K562 (cell line): ENCODE measurements around the gene GPR32. TPM values are rescaled to one million over a fixed set of nuclear protein-coding genes. Genes with fewer than 3 reads are reported as not detected.
A peak's percentile ranks its signal among the peaks of the same experiment; 100 is the strongest.

ENCODE experiments used
- CCNT2 ChIP-seq: IDR thresholded peaks from 2 replicates; pipeline ENCODE4 v1.6.1; 2011; ENCODE audit warnings: borderline replicate concordance, low read depth, mild to moderate bottlenecking, moderate library complexity, mixed read lengths, low read length; ENCODE audit not compliant: insufficient read length; ENCODE audit errors: extremely low read depth
- CTBP1 ChIP-seq: fragments of 450-650 bp; IDR thresholded peaks from 2 replicates; pipeline ENCODE4 v1.6.1; 2016; ENCODE audit warnings: borderline replicate concordance
- ELF4 ChIP-seq: fragments of 450-650 bp; formaldehyde crosslinking; IDR thresholded peaks from 2 replicates; pipeline ENCODE4 v1.4.0; 2022; ENCODE audit warnings: missing genetic modification characterization
- FOXJ2 ChIP-seq: fragments of 200-800 bp; sonication (Bioruptor generic); IDR thresholded peaks from 2 replicates; pipeline ENCODE4 v1.6.1; 2016; ENCODE audit warnings: missing genetic modification characterization, missing compliant biosample characterization
- GTF2A2 ChIP-seq: IDR thresholded peaks from 2 replicates; pipeline ENCODE4 v1.6.1; 2016; ENCODE audit warnings: mild to moderate bottlenecking, missing genetic modification characterization, missing compliant biosample characterization
- ILF3 ChIP-seq: fragments of 450-650 bp; IDR thresholded peaks from 2 replicates; pipeline ENCODE4 v1.6.1; 2018; ENCODE audit warnings: antibody characterized with exemption, mild to moderate bottlenecking, moderate library complexity, borderline replicate concordance
- KDM4B ChIP-seq, 2 experiments: fragments of 450-650 bp in 1 of 2; sonication (generic) in 1 of 2; IDR thresholded peaks; 2 replicates each; pipeline ENCODE4 v1.6.1; 2016 to 2017; ENCODE audit warnings: borderline replicate concordance in 2 of 2, antibody characterized with exemption in 1 of 2, low read depth in 1 of 2, mild to moderate bottlenecking in 1 of 2
- MAFG ChIP-seq: fragments of 450-650 bp; conservative IDR thresholded peaks from 2 replicates; pipeline ENCODE4 v1.6.1; 2016; ENCODE audit warnings: missing genetic modification characterization, missing compliant biosample characterization
- NR2C1 ChIP-seq, 2 experiments: fragments of 450-650 bp; IDR thresholded peaks; 2 replicates each; pipeline ENCODE4 v1.6.1; 2017; ENCODE audit warnings: mild to moderate bottlenecking in 2 of 2, antibody characterized with exemption in 1 of 2, inconsistent platforms in 1 of 2, missing compliant biosample characterization in 1 of 2, missing genetic modification characterization in 1 of 2
- NRF1 ChIP-seq, 2 experiments: fragments of 450-650 bp; IDR thresholded peaks in 1 of 2; conservative IDR thresholded peaks in 1 of 2; 2 replicates each; pipeline ENCODE4 v1.6.1; 2014; ENCODE audit warnings: mild to moderate bottlenecking in 2 of 2
- OTX1 ChIP-seq: fragments of 450-650 bp; formaldehyde crosslinking; IDR thresholded peaks from 2 replicates; pipeline ENCODE4 v1.4.0; 2022; ENCODE audit warnings: mild to moderate bottlenecking
- PHF8 ChIP-seq: fragments of 200-600 bp; sonication (generic); IDR thresholded peaks from 2 replicates; pipeline ENCODE4 v1.6.1; 2012; ENCODE audit warnings: mixed run types, mild to moderate bottlenecking, inconsistent platforms, low read length, moderate library complexity, borderline replicate concordance
- RNF2 ChIP-seq: sonication (generic); IDR thresholded peaks from 2 replicates; pipeline ENCODE4 v1.6.1; 2016
- SMAD1 ChIP-seq: fragments of 150-350 bp; IDR thresholded peaks from 2 replicates; pipeline ENCODE4 v1.6.1; 2014; ENCODE audit warnings: low read length, low read depth; ENCODE audit not compliant: partially characterized antibody
- SOX6 ChIP-seq: fragments of 450-650 bp; IDR thresholded peaks from 2 replicates; pipeline ENCODE4 v1.6.1; 2014; ENCODE audit warnings: mild to moderate bottlenecking
- STAT5B ChIP-seq: fragments of 250-450 bp; sonication (Bioruptor Pico); IDR thresholded peaks from 2 replicates; pipeline ENCODE4 v1.8.0; 2021; ENCODE audit warnings: mild to moderate bottlenecking, inconsistent platforms
- TAF7 ChIP-seq: fragments of 450-650 bp; IDR thresholded peaks from 2 replicates; pipeline ENCODE4 v1.6.1; 2016; ENCODE audit warnings: missing genetic modification characterization, missing compliant biosample characterization
- TEAD1 ChIP-seq, 2 experiments: fragments of 450-650 bp in 1 of 2; sonication (generic) in 1 of 2; formaldehyde crosslinking; IDR thresholded peaks; 2 replicates each; pipeline versions ENCODE4 v1.4.0 to v1.8.0; 2020 to 2022; ENCODE audit warnings: mild to moderate bottlenecking in 2 of 2, missing genetic modification reagents in 1 of 2
- ZNF12 ChIP-seq: sonication (generic); formaldehyde crosslinking; IDR thresholded peaks from 2 replicates; pipeline ENCODE4 v1.4.0; 2020; ENCODE audit warnings: mild to moderate bottlenecking, missing genetic modification reagents
- ZNF41 ChIP-seq: fragments of 250-450 bp; sonication (Bioruptor Pico); conservative IDR thresholded peaks from 2 replicates; pipeline ENCODE4 v1.4.0; 2020; ENCODE audit warnings: mild to moderate bottlenecking
- ZNF561 ChIP-seq: fragments of 450-650 bp; formaldehyde crosslinking; conservative IDR thresholded peaks from 2 replicates; pipeline ENCODE4 v1.4.0; 2020; ENCODE audit warnings: mild to moderate bottlenecking, moderate library complexity
- ZNF592 ChIP-seq: fragments of 450-650 bp; IDR thresholded peaks from 2 replicates; pipeline ENCODE4 v1.6.1; 2017; ENCODE audit warnings: antibody characterized with exemption, mild to moderate bottlenecking
- ZNF668 ChIP-seq: fragments of 250-450 bp; sonication (Bioruptor Pico); IDR thresholded peaks from 2 replicates; pipeline ENCODE4 v1.8.0; 2022; ENCODE audit warnings: mild to moderate bottlenecking, inconsistent platforms
- polyA plus RNA-seq, 8 experiments: library from polyadenylated mRNA; depleted of rRNA in 4 of 8; stranded (reverse) in 5 of 8; unstranded in 3 of 8; fragments of >200 nt; fragmentation: Nextera tagmentation in 2 of 8; fragmentation: Illumina TruSeq in 1 of 8; extraction: Ambion mirVana in 2 of 8; extraction: Trizol in 1 of 8; gene quantifications; 2 replicates each; pipeline versions ENCODE4 v1.2.1 to v1.2.3, GENCODE V29; 2011 to 2014; ENCODE audit warnings: inconsistent platforms in 1 of 8, missing spikeins in 1 of 8
- total RNA-seq, 7 experiments: library from RNA; depleted of rRNA in 6 of 7; stranded (reverse); fragments of >200 nt in 6 of 7; fragmentation: Illumina TruSeq in 2 of 7; extraction: Trizol in 2 of 7; gene quantifications; 2 replicates each; pipeline versions ENCODE4 v1.2.1 to v1.2.3, GENCODE V29; 2011 to 2021; ENCODE audit warnings: low replicate concordance in 1 of 7
- TF ChIP-seq, protein P1 (sequence below): fragments of 200-800 bp; sonication (Bioruptor generic); IDR thresholded peaks from 2 replicates; pipeline ENCODE4 v1.6.1; 2017; ENCODE audit warnings: missing genetic modification characterization, missing compliant biosample characterization

The GPR32 gene
- total and polyA plus RNA-seq, 9 of the 15 experiments (the other 6 are each of a cell fraction or from before 2014, with no cell fraction given): not detected

DNA sequence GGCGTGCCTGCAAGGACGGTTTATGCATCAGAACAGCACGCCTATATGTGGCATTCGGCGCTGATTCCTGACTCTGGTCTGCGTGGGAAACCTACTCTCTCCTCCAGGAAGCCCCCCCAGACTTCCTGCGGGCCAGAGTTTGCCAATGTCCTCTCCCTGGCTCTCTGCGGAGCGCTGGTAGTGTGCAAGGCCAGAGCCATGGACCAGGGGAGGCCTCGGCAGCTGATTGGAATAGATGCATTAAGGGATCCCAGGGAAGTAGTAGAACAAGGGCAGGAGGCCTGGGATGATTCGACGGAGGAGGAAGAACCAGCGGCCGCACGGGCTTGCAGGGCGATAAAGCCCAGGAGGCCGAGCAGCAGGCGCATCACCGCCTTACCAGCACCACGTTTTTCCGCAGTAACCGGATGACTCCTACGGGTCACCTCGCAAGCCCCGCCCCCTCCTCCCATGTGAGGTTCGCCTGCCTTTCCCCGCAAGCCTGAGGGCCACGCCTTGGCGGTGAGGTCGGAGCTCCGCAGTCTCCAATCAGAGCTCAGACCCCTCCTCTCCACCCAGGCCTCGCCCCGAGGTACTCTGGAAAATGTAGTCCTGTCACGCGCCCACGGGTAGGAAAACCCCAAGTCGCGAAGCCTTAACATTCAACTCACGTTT lies 42.1 kb upstream of the GPR32 start (continued):
- TF ChIP-seq TEAD1 (CRISPR knock-in tag; IDR thresholded peaks at IDR 0.05): no peak
- TF ChIP-seq CTBP1: peak; percentile 87
- TF ChIP-seq PHF8: peak; percentile 67; the same call in 1 of the 2 replicates
- no peak for TF ChIP-seq KDM4B (IDR thresholded peaks at IDR 0.05; ENCODE audit: borderline replicate concordance in 2 of 2, low read depth in 1 of 2)
- TF ChIP-seq RNF2: peak; percentile 64; the same call in 1 of the 2 replicates
- no peak for TF ChIP-seq GTF2A2
- TF ChIP-seq, protein P1, sequence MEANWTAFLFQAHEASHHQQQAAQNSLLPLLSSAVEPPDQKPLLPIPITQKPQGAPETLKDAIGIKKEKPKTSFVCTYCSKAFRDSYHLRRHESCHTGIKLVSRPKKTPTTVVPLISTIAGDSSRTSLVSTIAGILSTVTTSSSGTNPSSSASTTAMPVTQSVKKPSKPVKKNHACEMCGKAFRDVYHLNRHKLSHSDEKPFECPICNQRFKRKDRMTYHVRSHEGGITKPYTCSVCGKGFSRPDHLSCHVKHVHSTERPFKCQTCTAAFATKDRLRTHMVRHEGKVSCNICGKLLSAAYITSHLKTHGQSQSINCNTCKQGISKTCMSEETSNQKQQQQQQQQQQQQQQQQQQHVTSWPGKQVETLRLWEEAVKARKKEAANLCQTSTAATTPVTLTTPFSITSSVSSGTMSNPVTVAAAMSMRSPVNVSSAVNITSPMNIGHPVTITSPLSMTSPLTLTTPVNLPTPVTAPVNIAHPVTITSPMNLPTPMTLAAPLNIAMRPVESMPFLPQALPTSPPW (CRISPR knock-in tag): peak; percentile 71
- TF ChIP-seq CCNT2: peak; percentile 87
- no peak for TF ChIP-seq ZNF668
- TF ChIP-seq ZNF592: peak; percentile 88
- peak; percentile 48; the same call in 1 of the 2 replicates for TF ChIP-seq SOX6
- no peak for TF ChIP-seq ZNF41 (CRISPR knock-in tag)
- TF ChIP-seq STAT5B (CRISPR knock-in tag): no peak
- TF ChIP-seq ILF3: no peak
- no peak for TF ChIP-seq TAF7 (tag)
- peak; percentile 78 to 84 for TF ChIP-seq NRF1 (conservative IDR thresholded peaks at IDR 0.05 in 1 of 2, IDR thresholded peaks at IDR 0.05 in 1 of 2)
- TF ChIP-seq OTX1: 0 out of 2 replicates have a peak, but pooled peaks have one; percentile 55
- no peak for TF ChIP-seq SMAD1
- TF ChIP-seq NR2C1 (IDR thresholded peaks at IDR 0.05): peak; percentile 77
- TF ChIP-seq NR2C1 (tag; IDR thresholded peaks at IDR 0.05): peak; percentile 79; the same call in 1 of the 2 replicates
- no peak; the same call in 1 of the 2 replicates for TF ChIP-seq FOXJ2 (tag)
- TF ChIP-seq ZNF561: no peak
- no peak for TF ChIP-seq MAFG
- TF ChIP-seq ZNF12 (CRISPR knock-in tag): no peak
- TF ChIP-seq ELF4 (CRISPR knock-in tag): no peak
